COLO668 (cell line): ENCODE results near the gene B3GNT9.

Experiments
- DNase-seq: peaks from one replicate; lab custom pipeline; 2025; ENCODE audit not compliant: unreplicated experiment; lab: John Stamatoyannopoulos, UW

B3GNT9 gene

DNA sequence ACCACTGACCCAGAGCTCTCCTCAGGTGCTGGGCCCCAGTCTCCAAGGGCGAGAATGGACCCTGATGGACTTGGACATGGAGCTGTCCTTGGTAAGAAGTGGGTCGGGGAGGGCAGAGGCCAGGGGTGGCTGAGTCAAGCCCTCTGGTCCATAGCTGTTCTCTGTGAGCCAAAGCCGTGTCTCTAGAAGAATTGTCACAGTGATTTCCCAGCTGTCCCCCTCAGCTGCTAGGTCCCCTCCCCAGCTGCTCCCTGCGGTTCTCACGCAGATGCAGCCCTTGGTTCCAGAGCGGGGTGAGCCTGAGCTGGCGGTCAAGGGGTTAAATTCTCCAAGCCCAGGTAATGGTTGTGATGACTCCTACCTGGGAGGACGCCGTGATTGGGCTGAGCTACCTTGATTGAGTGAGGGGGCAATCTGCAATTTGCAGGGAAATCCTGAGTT lies 18.2 kb upstream of the B3GNT9 start:
- no peak for DNase-seq

GRCh38 chr16:67167588-67167987 lies 16.8 kb upstream of the B3GNT9 start:
- DNase-seq = no peak

- DNase-seq = no peak
Measured at GRCh38 chr16:67166598-67167168, 15.9 kb upstream of the B3GNT9 start.

DNA sequence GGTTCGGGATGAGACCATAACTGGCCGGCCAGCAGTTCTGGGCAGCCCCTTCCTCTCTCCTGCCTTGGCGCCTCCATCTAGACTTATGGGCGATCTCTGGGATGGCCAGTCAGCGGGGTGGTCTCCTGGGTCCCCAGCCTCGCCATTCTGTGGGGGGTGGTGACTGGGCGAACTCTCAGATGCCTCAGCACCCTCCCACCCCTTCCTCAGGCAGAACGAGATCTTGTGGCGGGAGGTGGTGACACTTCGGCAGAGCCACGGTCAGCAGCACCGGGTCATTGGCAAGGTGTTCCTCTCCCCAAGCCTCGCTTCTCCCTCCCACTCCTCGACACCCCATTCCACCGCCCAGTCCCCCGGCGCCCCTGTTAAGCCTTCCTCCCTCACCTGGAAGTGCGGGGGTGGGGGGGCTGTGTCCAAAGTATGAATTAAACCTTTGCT lies 15.3 kb upstream of the B3GNT9 start:
- DNase-seq = no peak

- DNase-seq = no peak
Measured at GRCh38 chr16:67165121-67166078, 14.6 kb upstream of the B3GNT9 start.

GRCh38 chr16:67164599-67165061 lies 13.8 kb upstream of the B3GNT9 start, which contains the start of gene HSF4:
Gene HSF4, plus strand, starts transcription at chr16:67164745. Its CDS starts 67 bp downstream, at chr16:67164812.
- peak; percentile 9 for DNase-seq

- no peak for DNase-seq
Measured at GRCh38 chr16:67163999-67164558, 13.3 kb upstream of the B3GNT9 start.

GRCh38 chr16:67163164-67163998 lies 12.6 kb upstream of the B3GNT9 start:
- DNase-seq = no peak

DNA sequence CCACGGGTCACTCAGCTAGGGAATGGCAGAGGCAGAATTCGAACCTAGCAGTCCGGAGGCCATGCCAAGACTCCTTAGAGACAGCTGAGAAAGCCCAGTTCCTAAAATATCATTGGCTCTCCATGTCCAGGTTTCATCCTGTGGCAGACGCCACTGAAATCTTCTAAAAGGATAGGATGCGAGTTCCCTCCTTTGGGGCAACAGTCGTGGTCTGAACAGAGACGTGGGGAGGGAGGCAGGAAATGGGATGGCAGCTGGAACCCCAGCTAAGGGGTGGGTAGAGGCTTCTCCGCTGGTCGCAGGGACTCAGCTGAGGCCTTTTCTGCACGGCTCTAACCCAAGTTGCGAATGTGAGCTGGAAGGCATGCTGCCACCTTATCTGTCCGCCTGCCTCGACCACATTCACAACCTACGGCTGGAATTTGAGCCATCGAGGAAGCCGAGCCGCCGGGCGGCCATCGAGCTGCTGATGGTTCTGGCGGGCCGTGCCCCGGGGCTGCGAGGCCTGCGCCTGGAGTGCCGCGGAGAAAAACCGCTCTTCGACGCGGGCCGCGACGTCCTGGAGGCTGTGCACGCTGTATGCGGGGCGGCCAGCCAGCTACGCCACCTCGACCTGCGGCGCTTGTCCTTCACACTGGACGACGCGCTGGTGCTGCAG lies 11.8 kb upstream of the B3GNT9 start:
- DNase-seq = no peak

DNA sequence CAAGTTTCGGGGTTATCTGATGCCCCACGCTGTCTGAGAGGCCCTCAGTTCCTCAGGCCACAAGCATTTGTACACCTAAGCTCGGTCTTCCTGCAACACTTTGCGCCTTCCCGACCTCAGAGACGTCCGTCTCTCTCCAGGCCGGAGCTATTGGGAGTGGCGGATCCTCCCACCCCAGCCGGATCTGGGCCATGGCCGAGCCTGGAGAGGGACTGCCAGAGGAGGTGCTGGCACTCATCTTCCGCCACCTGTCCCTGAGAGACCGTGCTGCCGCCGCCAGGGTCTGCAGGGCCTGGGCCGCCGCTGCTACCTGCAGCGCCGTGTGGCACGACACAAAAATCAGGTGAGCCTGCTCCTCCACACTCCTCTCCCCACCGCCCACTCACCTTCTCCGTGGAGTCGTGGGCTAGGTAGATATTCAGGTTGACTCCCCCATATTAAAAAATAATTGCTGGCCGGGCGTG lies 10.8 kb upstream of the B3GNT9 start:
- peak; percentile 37 for DNase-seq

DNA sequence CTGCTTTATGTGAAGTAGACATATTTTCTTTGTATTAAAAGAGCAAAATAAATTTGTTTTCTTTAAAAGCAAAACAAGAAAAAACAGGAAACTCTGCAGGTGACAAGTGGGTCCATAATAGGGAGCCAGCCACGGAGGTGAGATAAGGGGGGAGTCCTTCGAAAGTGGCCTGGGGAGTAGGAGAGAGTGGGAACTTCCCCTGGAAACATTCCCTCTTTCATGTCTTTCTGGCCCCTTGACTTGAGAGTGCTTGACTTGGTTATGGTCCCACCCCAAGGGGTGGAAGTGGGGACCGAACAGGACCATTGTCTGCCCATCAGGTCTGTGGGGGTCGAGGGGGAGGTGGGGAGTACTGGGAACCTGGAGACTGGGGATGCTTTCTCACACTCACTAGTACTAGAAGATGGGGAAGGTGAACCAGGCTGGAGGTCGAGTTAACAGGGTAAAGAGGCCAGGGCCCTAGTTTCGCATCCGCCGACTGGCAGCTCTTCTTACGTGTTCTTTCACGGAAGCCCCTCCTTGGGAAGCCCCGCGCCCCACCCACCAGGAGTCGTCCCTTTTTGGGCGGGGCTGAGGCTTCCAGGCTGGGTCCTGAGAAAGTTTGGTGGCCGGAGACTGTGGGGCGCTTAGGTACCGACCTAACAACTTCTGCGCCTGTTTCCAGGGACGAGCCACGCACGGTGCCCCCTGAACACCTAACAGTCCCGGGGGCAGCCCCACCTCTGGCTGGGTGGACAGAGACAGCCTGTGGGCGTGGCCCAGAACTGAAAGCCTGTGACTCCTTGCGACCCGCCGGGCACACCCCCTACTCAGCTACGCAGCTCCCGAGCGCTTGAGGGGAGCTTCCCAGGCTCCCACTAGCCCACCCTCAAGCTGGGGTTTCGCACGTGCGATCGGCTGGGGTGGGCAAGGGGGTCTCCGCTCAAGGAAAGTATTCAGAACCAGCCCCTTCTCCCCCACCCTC lies 8.1 kb upstream of the B3GNT9 start:
- peak; percentile 54 for DNase-seq

DNA sequence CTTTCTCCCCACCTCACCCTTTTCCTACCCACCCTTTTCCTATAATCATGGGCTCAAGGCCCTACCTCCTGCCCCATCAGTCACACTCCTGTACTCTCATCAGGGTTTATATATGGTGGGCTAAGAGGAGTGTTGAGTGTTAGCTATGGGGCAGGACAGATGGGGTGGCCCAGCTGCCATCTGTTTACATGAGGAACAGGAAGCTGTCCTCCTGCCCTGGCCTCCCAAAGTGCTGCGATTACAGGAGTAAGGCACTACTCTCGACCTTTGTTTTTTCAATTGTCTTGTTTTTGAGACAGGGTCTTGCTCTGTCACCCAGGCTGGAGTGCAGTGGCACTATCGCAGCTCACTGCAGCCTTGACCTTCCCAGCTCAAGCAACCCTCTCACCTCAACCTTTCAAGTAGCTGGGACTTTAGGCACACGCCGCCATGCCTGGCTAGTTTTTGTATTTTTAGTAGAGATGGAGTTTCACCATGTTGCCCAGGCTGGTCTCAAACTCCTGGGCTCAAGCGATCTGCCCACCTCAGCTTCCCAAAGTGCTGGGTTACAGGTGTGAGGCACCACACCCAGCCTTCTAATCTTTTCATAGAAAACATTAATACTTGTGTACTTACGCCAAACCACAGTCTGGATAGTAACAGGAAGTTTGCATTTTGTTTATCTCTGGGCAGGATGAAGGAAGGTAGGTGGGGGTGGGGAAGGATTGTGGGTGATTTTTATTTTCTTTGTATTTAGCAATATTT lies 7.3 kb upstream of the B3GNT9 start:
- DNase-seq = peak; percentile 14

DNA sequence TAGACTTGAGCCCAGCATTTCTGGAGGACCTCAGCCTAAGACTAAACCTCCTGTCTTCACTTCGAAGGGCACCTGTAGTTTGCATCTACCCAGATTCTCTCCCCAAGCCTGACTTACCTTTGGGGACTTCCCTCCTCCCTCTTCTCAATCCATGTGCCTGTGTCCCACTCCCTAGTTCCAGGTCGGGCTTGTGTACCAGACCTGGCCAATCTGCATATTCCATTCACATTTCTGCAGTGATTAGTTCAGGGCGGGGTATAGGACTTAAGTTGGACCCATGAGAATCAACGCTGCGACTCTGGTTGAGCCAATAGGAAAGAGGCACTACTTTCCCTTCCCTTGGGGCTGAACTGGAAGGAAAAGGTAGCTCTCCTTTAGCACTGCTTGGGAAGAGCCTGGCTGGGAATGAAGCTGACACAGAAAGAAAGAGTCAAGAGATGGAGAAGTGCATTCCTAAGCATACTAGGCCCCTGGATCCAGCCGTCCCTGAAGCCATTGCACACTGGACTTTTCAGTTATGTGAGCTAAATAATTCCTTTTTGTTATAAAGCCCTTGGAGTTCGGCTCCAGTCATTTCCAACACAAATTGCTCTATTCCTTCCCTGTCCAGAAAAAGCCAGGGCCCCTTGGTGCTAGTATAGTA lies 6.4 kb upstream of the B3GNT9 start:
- no peak for DNase-seq

DNA sequence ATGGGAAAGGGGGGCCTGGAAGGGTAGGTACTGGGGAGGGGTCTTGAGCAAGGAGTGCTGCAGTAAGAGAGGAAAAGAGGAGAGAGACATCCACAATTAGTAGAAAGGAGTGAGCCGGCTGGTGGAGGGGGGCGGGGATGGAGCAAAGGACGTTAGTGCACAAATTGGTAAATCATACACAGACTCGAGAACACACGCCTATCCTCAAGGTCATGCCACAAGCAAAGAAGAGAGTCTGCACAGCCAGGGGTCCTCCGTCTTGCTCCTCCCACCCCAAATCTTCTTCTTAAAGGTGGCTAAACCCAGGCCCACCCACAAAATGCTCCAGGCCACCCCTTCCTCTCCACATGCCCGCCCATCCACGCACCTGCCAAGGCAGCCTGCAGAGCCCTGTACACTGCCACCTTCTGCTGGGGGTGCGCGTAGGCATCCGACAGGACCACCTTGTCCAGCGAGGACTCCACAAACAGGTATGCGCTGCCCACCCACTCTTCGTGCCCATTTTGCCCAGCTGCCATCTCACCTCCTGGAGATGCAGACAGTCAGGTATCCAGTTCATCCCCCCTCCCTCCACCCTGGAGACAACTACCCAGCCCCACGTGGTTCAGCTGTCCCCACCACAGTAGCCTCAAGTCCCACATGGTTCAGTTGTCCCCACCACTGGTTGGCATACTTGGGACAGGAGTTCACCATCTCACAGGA lies 5.5 kb upstream of the B3GNT9 start:
- DNase-seq = no peak

DNA sequence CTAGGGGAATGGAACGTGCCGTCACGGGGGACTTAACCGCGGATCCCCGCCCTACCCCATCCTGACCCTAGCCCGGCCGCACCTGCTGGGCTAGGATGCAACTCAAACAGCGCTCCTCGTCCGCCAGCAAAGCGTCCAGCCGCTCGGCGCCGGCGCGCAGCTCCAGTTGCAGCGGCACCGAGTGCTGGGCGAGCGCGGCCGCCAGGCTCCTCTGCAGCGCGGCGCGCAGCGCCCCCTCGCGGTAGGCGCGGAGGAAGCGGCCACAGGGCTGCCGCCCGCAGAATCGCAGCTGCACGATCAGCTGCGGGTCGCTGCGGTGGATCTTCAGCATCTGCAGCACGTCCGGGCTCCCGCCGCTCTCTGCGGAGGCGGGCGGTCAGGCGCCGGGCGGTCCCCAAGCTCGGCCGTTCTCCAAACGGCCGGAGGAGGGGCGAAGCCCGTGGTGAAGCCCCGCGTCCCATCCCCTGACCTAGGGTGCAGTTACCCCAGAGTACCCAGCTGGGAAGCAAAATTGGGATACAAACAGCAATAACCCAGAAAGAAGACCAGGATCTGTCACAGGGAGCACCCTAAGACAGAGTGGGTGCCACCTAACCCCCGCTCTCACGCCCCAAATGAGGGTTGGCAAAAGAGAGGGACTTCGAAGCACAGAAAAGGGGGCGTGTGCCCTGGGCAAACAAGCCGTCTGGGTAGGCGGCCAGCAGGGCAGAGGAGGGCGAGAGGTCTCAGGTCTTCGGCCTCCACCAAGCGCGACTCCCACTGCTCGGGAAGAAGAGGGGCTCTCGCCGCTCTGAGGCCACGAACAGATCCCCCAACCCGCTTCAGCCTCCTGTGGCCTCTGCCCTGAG lies 4.7 kb upstream of the B3GNT9 start:
- DNase-seq = peak; percentile 88

- DNase-seq = no peak
Measured at GRCh38 chr16:67154578-67155294, 3.9 kb upstream of the B3GNT9 start.
